NCI-H82 treated with DMSO at 0.1 percent for 48 hours (cell line): ENCODE measurements around the gene UNC13C.

ENCODE experiments used
- DNase-seq: peaks from one replicate; lab custom pipeline; 2025; ENCODE audit not compliant: unreplicated experiment; lab: John Stamatoyannopoulos, UW

Gene UNC13C

DNA sequence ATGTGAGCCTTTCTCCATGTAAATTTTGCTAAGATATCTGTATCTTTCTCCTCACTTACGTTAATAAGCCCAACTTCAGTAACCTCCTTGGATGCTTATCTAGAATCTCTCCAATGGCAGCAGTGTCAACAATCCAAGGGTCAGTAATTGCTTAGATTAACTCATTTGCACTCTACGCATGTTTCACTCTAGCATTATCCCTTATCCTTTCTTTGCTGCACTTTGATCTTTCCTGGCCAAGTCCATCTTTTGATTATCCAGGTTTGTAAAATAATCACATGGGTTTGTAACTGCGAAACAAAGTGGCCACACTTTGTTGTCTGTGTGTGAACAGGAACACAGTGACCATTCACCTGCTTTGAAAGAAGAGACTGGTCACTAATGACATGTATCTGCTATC lies 640.9 kb downstream of the UNC13C start:
- no peak for DNase-seq

DNA sequence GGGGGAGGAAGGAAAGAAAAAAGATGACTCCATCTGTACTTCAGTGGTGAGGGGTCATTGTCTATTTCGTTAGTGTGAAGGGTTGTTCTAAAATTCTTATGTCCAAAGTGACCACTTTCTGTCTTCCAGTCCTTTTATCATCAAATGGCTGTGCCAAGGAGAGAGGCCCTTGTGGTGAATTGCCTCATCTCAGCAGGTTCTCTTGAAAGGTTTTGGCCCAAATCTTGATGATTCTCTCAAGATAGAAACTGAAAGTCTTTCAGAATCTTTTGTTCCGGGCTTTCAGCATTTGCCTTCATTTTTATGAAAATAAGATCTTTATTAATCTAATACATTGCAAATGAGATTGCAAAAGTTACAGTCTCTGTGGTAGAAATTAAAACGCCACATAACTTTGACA lies 642.7 kb downstream of the UNC13C start:
- no peak for DNase-seq

DNA sequence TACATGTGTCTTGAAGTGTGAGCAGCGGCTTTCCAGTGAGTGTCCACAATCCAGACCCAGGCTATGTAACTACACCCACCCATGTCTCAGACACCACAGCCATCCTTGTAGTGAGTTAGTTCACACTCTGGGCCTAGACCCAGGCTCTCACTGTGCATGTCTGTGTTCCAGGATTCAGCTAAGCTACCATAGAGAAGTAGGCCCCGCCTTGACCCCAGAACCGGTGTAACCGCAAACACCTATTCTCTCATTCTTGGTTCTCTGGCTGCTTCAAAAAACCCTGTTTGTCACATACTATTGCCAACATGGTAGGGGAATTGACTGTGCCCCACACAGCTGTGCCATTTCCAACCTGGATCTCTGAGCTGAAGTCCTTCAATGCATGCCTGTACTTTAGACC lies 657.9 kb downstream of the UNC13C start:
- DNase-seq = no peak

DNA sequence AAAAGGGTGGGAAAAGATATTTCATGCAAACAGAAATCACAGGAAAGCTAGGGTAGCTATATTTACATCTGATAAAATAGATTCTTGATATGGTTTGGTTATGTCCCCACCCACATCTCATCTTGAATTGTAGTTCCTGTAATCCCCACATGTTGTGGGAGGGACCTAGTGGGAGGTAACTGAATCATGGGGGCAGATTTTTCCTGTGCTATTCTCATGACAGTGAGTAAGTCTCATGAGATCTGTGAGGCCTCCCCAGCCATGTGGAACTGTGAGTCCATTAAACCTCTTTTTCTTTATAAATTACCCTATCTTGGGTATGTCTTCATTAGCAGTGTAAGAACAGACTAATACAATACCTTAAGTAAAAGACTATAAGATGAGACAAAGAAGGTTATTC lies 660.4 kb downstream of the UNC13C start:
- no peak for DNase-seq

DNA sequence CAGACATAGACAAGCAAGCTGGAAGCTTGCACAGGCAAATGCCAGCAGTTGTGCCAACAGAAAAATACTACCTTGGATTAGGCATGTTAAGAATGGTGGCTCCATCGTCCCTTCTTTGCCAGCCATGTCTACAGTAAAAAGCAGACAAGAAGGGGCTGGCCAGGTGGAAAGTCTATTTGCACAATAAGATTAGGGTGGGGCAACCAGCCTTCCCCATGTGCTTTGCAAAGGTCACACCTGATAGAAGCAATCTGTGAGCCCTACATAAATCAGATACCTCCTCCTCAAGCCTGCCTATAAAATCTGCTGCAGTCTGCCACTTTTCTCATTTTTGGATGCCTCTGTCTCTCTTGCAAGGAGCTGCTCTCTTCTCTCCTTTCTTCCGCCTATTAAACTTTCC lies 662.6 kb downstream of the UNC13C start:
- no peak for DNase-seq

DNA sequence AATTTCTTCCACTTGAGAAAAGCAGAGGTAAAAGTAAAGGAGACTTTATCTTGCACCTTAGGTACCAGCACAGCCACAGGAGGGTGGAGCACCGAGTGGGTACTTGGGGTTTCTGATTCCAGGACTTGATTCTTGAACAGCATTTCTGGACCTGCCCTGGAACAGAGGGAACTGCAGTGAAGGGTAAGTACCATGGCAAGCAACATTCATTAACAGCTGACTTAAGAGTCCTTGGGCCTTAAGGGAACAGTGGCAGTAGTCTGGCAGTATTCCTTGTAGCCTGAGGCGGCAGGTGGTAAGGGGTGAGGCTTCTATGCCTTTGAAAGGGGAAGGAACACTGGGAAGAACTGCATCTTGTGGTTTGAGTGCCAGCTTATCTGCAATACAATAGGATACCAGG lies 666.6 kb downstream of the UNC13C start:
- DNase-seq = no peak

DNA sequence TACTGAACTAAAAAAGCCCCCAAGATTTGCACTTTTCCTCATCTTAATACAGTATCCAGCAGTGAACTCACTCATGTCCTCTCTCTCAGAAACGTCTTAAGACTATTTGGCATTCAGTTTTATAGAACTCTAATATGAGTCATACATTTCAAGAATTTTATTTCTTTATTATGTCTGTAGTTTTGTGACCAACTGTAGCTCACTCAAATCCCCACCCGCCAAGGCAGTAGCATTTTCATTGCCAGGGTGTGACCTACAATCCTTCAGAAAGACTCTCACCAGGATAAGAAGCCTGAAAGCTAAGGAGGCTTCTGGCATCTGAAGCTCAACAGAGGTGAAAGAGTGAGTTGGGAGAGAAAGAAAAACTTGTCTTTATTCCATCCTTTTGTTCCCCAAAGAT lies 681.4 kb downstream of the UNC13C start:
- DNase-seq = no peak

DNA sequence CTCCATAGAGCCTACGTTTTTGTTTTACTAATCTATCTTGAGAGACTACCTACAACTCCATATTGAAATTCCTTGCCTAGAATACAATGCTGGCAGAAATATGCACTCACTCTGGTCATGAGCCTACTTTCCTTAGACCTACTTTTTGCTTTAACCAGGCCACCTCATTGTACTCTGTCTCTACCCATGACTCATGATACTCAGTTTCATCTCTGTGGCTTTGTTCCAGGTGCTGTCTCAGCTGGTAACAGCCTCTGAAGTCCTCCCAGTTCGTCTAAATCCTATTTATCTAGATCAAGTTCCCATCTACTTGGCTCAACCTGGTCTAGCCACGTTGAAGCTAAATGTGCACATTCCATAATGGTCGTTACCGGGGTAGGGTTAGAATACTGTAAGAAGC lies 682.1 kb downstream of the UNC13C start:
- no peak for DNase-seq

DNA sequence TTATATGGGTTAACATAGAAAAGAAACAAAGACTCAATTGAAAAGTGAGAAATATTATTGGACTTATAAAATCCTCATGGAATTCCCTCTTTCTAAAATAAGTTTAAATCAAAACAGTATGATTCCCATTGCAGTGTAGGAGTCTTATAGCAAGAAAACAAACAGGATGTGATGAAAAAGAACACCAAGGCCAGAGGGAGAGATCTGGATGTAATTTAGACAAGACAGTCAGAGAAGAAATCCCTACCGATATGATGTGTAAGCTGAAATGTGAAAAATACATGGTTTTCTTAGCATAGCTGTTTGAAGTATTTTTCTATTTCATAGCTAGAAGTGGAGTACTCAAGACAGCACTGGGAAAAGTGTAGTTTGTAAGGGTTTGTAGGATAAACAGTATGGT lies 697.0 kb downstream of the UNC13C start:
- no peak for DNase-seq

DNA sequence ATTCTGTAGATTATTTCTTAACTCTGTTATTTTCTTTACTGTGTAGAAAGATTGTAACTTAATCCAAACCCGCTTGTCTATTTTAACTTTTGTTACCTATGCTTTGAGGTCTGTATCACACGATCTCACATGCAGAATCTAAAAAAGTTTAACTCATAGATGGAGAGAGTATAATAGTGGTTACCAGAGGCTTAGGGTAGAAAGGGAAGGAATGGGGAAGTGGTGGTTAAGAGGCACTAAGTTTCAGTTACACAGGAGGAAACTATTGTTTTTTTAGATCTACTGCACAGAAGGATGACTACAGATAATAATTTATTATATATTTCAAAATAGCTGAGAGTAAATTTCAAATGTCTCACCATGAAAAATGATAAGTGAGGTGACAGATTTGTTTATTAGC lies 703.3 kb downstream of the UNC13C start:
- DNase-seq = no peak
